Measurements from ENCODE around the gene CCDC63.
"Not testable (repeated sequence)": the region's sequence is repeated elsewhere in the genome, so short reads cannot be mapped to it uniquely, and the experiment has no call there.

CCDC63 gene

DNA sequence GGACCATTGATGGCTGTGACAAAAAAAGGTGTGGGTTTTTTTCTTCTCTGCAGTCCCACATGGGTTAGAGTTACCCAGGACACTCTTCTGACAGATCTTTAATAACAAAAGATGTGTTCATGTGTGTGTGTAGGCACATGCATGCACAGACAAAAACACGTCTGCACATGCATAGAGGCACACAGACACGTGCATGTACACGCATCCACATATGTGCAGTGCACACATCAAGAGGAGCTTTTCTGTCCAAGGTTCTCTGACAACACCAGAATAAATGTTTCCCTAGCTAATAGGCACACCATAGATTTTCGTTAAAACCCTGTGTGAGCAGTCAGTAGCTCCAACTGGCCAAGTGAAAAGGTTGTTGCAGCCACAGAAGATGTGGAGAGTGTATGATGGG, 76.4 kb downstream of the CCDC63 start:
- no peak for DNase-seq (ENCODE audit: low spot score)

- no peak for DNase-seq (ENCODE audit: low spot score)
These were observed 77.0 kb downstream of the CCDC63 start for GRCh38 chr12:110923692-110924334.

GRCh38 chr12:110927546-110927945, 80.8 kb downstream of the CCDC63 start:
- DNase-seq (ENCODE audit: low spot score), result no peak

DNA sequence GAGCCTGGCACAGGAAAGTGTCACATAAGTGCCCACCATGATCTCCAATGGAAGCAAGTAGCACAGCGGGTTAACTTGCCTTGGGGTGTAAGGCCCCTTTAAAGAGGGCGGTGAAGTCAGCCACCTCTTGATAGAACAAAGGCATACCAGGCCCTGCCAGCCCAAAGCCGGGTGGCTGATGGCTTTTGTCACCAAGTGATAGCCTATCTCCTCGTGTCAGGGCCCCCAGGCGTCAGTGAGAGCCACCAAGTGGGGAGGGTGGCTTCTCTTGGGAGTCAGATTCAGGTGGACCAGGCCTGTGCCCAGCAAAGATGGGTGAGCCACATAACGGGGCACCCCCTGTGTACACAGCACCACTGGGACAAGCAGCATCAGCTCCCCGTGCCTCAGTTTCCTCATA, 81.9 kb downstream of the CCDC63 start:
- DNase-seq (ENCODE audit: low spot score), result no peak

GRCh38 chr12:110929818-110930217, 83.0 kb downstream of the CCDC63 start:
- DNase-seq (ENCODE audit: low spot score), result no peak

GRCh38 chr12:110930348-110931314, 83.8 kb downstream of the CCDC63 start:
- no peak for DNase-seq (ENCODE audit: low spot score)

GRCh38 chr12:110931315-110931728, 84.5 kb downstream of the CCDC63 start:
- DNase-seq (ENCODE audit: low spot score), result no peak

GRCh38 chr12:110932046-110932445, 85.3 kb downstream of the CCDC63 start:
- DNase-seq (ENCODE audit: low spot score), result no peak

DNA sequence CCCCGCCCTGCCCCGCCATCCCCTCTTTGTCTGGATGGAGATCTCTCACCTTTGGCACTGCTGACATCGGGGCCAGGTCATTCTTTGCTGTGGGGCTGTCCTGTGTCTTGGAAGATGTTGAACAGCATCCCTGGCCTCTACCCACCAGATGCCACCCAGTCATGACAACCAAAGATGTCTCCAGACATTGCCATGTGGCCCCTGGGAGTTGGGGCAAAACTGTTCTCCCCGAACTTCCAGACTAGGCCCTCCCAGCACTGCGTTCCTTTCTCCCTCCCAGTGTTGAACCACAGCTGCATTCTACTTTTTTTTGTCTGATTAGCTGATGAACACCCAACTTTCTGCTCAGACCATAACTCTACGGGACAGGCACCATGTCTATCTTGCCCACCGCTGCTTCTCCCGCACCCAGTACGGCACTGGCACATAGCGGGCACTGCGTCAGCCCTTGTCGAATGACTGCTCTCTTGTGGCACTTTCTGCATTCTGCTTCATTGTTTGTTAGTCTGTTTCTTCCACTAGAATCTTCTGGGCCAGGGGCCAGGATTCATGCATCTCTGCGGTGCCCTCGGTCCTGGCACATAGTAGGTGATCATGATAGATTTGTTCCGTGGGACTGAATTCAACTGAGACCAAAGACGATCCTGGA, 86.7 kb downstream of the CCDC63 start:
- DNase-seq (ENCODE audit: low spot score), result no peak

- DNase-seq (ENCODE audit: low spot score), result no peak
These were observed 87.5 kb downstream of the CCDC63 start for GRCh38 chr12:110934093-110934852.

- no peak for DNase-seq (ENCODE audit: low spot score)
These were observed 88.8 kb downstream of the CCDC63 start for GRCh38 chr12:110935588-110935987.

DNA sequence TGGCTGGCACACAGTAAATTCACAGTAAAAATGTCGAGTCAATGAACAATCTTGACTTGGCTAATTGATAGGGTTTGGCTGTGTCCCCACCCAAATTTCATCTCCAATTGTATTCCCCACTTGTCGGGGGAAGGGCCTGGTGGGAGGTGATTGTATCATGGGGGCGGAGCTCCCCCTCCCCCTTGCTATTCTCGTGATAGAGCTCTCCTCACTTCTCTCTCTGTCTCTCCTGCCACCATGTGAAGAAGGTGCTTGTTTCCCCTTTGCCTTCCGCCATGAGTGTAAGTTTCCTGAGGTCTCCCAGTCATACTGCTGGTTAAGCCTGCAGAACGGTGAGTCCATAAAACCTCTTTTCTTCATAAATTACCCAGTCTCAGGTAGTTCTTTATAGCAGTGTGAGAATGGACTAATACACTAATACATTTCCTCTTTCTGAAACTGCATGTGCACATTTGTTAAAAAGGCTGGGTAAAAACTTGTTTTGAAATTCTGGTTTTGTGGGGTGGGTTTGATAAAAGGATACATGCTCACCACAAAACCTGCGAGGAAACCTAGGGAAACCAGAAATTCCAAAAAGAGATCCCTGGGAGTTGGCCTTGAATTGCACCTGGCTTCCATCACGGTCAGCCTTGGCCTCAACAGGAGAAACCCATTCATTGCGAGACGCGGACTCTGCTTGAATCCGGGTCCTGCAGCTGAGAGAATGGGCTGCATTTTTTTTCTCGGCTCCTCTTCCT, 89.7 kb downstream of the CCDC63 start:
- DNase-seq (ENCODE audit: low spot score), result no peak

GRCh38 chr12:110937104-110937641, 90.4 kb downstream of the CCDC63 start:
- peak; percentile 39 for DNase-seq (ENCODE audit: low spot score)

- DNase-seq (ENCODE audit: low spot score), result no peak
These were observed 93.5 kb downstream of the CCDC63 start for GRCh38 chr12:110940296-110940695.

DNA sequence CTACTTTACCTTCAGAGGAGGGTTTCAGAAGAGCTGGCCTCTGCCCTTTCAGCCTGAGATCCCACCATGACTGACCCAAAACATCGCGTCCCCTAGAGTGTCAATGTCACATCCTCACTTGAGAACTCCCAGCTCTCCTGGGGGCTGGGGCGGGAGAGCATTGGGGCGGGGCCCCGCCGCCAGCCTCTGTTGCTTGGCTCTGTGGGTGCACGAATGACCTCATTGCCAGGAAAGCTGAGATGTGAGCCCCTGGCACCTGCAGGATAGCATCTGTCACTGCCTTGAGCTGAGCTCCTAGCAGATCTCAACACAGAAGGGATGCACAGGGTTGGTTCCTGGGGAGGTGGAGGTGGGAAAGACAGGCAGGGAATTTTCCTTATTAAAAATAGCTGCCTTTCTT, 94.1 kb downstream of the CCDC63 start:
- no peak for DNase-seq (ENCODE audit: low spot score)

DNA sequence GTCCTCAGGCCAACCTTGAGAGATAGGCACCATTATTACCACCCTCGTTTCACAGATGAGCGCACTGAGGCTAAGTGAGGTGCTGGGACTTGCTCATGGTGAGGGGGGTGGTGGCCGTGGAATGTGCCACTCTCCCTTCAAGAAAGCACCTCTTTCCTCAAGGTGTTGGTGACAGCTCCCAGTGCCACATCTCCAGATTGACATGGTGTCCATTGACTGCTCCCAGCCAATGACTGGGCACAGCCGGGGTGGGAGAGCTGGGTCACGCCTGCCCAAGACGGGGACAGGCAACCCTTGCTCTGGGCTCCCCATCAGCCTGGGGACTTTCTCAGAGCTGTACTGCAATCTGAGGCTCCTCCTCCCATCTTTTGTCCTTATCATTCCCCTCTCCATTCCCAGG, 94.6 kb downstream of the CCDC63 start:
- DNase-seq (ENCODE audit: low spot score), result no peak

DNA sequence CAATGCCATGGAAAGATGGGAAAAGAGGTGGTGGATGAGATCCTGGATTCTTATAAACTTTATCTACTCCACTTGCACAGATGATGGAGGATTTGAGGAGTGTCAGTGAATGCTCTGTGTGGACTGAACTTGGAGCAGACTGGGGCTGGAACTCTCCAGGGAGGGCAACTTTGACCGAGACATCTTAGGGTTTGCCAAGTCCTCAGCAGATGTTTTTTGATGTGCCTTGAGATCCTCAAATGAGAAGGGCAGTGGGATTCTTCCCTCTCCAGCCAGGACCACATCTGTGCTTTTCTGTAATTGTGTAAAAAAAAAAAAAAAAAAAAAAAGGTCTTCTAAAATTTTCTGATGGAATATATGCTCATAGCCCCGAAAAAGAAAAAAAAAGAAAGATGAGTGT, 96.6 kb downstream of the CCDC63 start:
- no peak for DNase-seq (ENCODE audit: low spot score)

DNA sequence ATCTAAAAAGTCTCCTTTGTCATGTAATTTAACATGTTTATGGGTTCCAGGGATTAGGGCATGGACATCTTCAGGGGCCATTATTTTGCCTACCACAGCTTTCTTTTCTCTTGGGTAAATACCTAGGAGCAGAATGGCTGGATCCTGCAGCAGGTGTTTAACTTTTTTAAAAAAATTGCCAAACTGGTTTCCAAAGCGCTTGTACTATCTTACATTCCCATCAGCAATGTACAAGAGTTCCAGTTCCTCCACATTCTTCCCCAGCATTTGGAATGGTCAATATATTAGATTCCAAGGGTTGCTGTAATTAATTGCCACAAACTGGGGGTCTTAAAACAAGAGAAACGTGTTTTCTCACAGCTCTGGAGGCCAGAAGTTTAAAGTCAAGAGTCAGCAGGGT, 101.3 kb downstream of the CCDC63 start:
- no peak for DNase-seq (ENCODE audit: low spot score)

DNA sequence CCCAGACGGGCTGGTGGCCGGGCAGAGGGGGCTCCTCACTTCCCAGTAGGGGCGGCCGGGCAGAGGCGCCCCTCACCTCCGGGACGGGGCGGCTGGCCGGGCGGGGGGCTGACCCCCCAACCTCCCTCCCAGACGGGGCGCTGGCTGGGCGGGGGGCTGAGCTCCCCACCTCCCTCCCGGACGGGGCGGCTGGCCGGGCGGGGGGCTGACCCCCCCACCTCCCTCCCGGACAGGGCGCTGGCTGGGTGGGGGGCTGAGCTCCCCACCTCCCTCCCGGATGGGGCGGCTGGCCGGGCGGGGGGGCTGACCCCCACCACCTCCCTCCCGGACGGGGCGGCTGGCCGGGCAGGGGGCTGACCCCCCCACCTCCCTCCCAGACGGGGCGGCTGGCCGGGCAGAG, 103.7 kb downstream of the CCDC63 start:
- not testable (repeated sequence) for DNase-seq (ENCODE audit: low spot score)

DNA sequence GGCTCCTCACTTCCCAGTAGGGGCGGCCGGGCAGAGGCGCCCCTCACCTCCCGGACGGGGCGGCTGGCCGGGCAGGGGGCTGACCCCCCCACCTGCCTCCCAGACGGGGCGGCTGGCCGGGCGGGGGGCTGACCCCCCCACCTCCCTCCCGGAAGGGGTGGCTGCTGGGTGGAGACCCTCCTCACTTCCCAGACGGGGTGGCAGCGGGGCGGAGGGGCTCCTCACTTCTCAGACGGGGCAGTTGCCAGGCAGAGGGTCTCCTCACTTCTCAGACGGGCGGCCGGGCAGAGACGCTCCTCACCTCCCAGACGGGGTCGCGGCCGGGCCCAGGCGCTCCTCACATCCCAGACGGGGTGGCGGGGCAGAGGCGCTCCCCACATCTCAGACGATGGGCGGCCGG, 104.1 kb downstream of the CCDC63 start:
- DNase-seq (ENCODE audit: low spot score), result not testable (repeated sequence)
